Measurements from ENCODE around the gene DTNA. TPM values are rescaled to one million over a fixed set of nuclear protein-coding genes. Genes with fewer than 3 reads are reported as not detected.

DTNA gene
- total RNA-seq, 1 experiment from 2014 or later, result 20.9 TPM

DNA sequence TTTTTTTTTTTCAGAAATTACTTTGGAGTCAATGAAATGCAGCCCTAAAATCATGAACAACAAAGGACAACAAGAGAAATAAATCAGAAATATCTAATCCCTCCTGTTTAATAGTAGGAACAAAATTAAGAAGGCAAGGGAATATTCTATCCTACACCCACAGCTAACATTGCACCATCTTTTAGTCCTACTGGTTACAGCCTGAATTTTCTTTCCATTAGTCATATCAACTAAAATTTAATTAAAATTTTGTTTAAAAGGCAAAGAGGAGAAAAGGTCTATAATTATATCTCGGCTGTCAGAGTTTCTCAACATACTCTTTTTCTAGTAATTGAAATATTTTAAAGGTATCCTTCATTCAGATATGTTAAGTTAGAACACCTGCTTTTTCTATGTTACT is 61.9 kb downstream of the DTNA start:
- no peak for DNase-seq (ENCODE audit: low spot score)

DNA sequence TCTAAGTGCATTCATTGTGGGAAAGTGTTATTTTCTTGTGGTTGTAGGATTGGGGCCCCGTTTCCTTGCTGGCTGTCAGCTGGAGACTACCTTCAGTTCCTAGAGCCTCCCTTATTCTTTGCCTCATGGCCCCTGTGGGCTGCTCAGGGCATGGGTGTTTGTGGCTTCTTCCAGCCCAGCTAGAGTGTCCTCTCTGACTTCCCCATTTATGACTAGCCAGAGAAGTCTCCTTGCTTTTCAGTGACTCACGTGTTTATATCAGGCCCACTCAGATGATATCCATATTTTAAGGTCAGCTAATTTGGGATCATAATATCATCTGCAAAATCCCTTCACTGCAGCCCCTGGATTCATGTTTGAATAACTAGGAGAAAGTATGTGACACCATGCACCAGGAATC is 62.8 kb downstream of the DTNA start:
- DNase-seq (ENCODE audit: low spot score), result no peak

GRCh38 chr18:34773378-34773777 is 63.3 kb downstream of the DTNA start:
- DNase-seq (ENCODE audit: low spot score), result peak; percentile 40

DNA sequence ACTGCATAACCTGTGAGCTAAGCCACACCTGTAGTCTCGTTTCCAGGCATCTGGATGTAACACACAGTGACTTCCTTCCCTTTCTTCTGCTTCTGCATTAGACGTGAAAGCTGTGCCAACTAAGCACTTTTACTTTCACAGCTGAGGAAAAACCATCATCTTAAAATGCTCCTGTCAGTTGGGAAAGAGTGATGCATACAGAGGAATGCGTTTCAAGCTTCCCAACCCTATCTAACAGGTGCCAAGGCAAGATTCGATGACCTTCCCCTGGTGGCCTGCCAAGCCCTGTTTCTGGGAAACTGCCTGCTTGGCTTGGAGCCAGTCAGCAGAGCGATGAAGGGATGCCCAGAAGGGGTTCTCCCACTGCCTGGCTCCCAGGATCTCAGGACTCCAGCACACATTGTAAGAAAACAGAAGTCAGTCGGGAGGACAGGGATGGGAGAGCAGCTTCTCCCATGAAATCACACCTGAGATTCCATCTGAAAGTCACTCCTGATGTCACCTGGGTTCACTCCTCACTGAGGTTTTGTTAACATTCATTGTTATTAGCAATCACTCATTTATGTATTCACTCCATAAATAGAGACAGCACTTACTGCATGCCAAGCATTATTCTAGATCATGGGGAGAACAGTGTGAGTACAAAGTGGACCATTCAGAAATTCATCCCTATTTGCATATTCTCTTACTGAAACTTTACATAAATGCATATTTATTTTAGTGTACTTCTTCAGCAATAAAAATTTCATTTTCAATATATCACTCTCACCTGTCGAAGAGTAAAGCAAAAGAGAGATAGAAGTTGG is 64.1 kb downstream of the DTNA start:
- DNase-seq (ENCODE audit: low spot score), result peak; percentile 84

GRCh38 chr18:34775461-34775860 is 65.4 kb downstream of the DTNA start:
- no peak for DNase-seq (ENCODE audit: low spot score)

DNA sequence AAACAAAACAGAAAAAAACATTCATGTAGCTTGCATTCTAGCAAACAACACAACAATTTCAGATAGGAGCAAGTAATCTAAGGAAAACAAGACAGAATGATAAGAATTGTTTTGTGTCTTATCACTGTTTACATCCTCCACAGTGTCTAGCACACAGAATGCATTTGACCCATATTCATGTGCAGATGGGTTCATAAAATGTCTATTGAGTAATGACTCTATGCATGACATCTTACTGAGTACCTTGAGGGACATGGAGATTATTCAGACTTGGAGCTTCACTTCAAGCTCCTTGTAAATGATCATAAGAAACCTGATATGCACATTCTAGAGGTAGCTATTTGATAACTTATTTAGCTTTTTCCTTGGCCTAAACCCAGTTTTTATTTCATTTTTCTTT is 69.0 kb downstream of the DTNA start:
- no peak for DNase-seq (ENCODE audit: low spot score)

DNA sequence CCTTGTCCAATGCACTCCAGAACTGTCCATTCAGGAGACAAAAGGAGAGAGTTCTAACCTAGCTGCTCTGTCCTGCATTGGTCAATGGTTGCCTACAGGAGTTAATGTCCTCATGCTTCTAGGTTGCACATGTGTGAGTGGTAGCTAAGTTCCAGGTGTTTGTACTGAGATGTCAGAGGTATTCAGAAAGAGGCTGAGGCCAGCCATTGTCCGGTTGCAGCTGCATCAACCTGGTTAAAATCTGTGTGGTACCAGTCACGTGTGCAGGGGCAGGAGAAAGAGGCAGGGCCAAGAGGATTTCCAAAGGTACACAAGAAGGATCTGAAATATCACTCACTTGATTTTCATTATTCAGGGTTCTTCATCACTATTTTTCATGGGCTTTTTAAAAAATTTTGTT is 70.8 kb downstream of the DTNA start:
- DNase-seq (ENCODE audit: low spot score), result no peak

DNA sequence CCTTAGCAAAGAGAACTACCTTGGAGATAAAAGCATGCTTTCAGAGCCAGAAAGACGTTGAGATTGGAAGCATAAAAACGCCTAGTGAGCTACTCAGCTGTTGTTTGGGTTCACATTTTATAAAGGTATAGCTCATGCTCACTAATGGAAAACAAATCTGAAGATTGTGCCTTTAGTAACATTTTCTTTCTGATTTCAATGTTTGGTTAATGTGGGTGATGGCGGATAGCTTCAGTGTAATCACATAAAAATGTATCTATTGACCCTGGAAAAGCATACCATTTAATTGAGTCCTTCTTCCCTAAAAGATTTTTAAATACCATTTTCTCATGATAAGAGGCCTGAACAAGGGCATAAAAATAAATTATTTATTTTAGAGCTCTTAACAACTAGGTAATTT is 73.4 kb downstream of the DTNA start:
- no peak for DNase-seq (ENCODE audit: low spot score)

DNA sequence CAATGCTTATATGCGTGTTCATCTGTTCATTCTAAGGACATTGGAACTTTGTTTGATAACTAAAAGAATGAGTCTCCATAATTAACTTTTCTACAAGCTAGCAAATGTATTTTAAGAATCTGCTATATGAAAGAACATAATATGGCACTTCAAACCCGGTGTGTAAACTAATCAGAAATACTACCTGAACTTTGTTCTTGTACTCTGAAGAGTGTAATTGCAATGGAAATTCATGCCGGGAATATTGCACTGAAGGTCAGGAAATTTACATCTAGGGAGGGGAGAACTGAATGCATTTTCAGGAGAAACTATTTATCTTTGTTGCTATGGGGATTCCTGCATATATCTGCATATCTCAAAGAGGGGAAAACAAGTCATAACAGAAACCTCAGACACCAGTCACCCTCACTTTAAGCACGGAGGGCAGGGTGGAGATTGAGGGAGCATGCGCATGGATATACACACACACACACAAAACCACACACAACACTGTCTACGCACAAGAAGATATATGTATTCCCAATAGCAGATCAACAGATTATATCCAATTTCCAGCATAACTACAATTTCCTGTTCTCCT is 76.2 kb downstream of the DTNA start:
- no peak for DNase-seq (ENCODE audit: low spot score)

DNA sequence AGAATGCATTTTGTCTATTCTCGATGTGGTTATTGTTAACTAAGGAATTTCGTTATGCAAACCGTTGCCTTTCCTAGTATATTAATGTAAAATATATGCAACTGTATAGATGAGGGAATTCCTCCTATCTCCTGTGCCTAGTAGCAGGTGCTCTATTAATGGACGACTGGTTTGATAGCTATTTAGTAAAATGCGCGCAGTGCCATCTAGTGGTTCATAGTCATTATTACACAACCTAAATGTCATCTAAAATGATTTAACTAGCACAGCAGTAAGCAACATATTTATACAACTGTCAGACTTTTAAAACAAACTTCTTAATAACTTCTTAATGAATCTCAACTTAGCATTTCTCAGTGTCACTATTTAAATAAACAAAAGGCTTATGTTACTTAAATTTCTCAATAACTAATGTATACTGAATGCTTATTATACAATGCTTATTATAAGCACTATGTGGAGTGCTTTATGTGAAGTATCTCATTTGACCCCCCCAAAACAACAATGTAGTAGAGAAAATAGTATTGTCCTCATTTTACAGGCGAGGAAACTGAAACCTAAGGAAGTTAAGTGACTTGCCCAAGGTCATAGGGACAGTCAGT is 77.9 kb downstream of the DTNA start:
- peak; percentile 70 for DNase-seq (ENCODE audit: low spot score)

DNA sequence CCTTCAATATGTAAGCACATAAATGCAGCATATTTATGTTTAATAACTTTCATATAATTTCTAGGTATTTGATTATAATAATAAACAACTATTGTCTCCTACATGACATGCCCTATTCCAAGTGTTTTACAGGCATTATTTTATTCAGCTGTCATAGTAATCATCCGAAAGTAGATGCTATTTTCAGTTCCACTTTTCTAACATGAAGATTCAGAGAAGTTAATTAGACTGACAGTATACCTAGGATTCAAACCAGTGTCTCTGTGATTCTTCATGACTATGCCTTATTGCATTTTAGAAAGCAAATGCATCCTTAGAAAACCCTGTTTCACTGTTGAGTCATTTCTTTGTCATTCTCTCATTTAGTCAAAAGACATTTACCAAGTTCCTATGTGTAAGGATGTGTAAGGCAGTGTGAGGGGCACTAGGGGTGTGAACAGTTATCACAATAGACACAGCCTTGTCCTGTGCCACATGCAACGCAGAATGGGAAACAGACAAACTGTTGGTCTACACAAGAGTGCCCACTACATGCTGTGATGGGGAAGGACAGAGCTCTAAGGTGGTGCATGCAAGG is 79.8 kb downstream of the DTNA start:
- no peak for DNase-seq (ENCODE audit: low spot score)

- no peak for DNase-seq (ENCODE audit: low spot score)
Observed at GRCh38 chr18:34794348-34794747, 84.2 kb downstream of the DTNA start.

DNA sequence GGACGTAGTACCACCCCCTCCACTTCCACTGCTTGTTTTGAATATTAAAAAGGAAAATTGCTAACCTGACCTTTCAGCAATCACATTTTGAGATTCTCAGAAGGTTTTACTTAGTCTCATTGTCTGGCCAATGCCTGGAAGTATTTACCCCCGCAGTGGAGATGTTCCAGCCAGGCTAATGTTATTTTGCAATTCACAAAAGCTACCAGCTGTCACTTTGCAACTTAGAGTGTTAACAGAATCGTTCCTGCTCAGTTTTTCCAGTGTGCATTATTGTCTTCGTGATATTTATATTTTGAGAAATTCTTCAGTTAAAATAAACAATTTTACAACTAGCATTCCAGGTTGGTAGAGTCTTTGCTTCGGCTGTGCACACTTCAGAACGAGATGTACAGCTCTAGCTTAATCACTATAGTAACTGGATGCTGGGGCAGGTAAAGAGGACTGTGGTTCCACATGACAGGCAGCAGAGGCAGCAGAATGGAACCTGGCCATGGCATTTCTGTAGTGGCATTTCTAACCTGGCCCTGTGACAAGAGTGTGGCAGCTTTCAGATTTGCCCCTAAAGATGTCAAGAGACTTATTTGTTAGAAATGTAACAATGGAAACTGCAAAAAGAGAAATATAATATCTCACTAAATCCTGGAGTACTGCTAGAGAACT is 85.1 kb downstream of the DTNA start:
- no peak for DNase-seq (ENCODE audit: low spot score)

- no peak for DNase-seq (ENCODE audit: low spot score)
Observed at GRCh38 chr18:34796035-34796657, 86.0 kb downstream of the DTNA start.

DNA sequence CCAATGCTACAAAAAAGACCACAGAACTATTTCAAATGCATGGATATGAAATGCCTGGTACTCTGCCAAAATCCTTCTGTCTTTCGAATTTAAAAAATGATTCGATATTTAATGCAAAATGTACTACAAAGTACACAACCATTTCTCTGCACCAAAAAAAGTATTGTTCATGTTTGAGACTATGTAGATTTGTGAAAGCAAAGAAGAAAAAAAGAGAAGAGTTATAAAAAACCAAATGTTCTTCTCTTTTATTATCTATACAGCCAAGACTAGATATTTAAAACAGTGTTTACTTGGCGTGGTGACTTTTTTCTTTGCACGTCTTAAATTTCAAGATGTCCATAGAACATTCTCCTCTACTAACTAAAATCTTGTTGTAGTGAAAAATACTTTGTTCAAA is 89.2 kb downstream of the DTNA start:
- DNase-seq (ENCODE audit: low spot score), result no peak

DNA sequence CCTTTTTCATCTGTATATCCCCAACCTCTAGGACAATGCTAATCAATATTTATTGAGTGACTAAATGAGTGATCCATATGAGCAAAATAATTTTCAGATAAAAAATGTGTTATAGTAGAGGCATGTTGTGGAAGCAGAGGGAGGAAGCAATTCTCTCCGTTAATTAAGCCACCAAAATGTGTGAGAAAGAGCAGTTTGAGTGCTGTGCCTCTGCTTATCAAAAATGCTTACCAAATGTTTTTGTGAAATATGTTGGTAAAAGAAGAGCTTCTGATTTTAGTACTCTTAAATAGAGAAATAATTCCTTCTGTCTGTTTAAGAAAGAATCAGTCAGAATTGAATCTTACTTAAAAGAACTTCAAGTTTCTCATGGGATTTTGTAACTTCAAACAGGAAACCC is 90.3 kb downstream of the DTNA start:
- no peak for DNase-seq (ENCODE audit: low spot score)

DNA sequence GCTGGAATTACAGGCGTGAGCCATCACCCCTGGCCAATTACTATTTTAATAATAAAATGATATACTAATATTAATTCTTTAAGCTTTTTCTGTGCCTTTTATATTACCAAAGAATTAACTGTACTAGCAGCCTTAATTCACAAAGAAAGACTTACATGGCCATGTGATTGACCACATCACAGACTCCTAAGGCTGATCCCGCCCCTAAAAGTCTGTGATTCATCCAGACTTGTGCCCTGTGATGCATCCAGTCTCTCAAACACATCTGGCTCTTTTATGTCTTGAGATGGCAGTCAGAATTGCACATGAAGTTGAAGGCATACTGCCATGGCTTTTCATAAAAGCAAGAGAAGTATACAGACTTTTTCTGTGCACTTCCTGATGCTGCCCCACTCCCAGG is 91.7 kb downstream of the DTNA start:
- peak; percentile 81 for DNase-seq (ENCODE audit: low spot score)

- DNase-seq (ENCODE audit: low spot score), result no peak
Observed at GRCh38 chr18:34802959-34803358, 92.9 kb downstream of the DTNA start.

GRCh38 chr18:34803877-34804400 is 93.8 kb downstream of the DTNA start:
- DNase-seq (ENCODE audit: low spot score), result no peak

DNA sequence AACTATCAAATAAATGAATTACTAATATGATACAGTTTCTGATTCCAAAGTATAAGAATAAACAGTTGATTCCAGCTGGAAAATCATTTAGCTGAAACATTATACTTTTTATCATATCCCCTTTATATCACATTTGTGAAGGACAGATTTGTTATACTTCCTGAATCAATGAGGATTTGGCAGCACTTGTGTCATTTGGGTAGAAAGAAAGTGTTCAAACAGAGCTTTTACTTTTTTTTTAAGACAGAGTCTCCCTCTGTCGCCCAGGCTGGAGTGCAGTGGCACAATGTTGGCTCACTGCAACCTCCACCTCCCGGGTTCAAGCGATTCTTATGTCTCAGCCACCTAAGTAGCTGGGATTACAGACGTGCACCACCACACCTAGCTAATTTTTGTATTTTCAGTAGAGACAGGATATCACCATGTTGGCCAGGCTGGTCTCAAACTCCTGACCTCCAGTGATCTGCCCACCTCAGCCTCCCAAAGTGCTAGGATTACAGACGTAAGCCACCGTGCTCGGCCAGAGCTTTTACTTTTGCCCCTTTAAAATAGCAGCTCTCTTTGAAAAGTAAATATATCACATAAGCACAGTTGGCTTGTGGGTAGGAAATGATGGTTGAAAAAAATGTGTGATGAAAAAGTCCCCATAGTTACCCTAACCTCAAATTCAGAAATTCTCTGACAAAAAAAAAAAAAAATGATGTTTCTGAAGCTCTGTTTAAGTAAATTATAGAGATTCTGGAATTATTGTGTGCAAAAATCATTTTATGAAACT is 95.2 kb downstream of the DTNA start:
- DNase-seq (ENCODE audit: low spot score), result no peak

DNA sequence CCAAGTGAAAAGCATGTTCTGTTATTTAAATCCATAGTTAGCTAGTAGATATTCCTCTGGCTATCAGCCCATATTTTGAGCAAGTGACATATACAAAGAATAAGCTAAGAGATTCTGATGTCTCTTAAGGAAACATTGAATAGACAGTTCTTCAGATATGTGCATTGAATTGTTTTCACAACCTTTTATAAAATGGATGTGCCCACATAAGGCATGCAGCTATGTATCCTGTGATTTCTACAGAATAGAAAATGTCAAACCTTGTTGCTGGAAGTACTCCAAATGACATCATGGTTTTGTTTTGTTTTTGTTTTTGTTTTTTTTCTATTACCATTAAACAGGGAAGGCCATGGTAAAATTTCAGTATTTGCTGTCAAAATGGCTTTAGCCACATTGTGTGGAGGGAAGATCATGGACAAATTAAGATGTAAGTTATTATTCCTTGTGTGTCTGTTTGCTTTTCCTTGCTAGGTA is 95.8 kb downstream of the DTNA start:
- DNase-seq (ENCODE audit: low spot score), result no peak
